Measurements from ENCODE around the gene MVB12B.

MVB12B gene

GRCh38 chr9:126429190-126429589 is 102.6 kb downstream of the MVB12B start:
- no peak for DNase-seq (ENCODE audit: low read depth in 2 of 2)

DNA sequence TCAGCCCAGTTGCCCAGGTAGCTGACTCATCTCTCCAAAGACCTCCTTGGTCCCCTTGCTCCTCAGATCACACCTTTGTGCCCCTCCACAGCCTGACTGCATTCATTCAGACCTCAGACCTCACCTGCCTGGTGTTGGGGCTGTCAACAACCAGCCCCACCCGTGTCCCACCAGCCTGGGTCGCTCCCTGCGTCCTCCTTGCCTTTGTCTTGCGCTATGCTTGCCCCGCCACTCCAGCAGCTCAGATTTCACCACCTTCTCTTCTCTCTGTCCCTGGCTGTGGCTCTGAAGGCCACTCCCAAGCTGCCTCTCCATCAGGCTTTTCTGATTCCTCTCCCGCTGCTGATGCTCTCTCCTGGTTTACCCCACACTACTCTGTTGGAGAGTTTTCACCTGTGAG is 103.5 kb downstream of the MVB12B start:
- DNase-seq (ENCODE audit: low read depth in 2 of 2): no peak

DNA sequence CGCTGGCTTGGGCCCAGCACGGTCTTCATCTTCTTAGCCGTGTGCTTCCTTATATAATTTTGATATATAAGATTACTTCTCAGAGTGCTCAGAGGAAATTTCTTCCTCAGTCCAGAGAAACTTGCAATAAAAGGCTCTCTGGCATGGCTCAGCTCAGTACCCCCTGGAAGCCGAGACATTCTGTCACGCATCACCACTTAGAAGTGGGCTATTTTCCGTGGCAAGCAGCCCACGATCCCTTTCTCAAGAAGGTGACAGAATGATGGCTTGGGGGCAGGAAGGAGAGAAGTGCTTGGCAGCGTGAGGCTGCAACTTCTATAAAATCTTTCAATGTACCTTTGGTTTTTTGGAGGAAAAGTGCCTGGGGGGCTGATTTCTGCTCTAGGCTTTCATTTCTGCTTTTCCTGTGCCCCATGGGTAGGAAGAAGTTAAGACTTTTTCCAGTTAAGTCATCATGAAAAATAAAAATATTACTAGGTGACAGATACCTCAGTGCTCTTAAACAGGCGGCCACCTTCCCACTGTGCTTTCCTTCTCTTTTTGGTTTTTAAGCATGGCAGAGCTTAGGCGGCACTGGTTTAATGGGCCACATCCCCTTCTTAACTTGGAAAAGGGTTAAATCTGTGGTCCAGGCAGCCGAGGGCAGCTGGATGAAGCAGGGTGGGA is 104.6 kb downstream of the MVB12B start:
- DNase-seq (ENCODE audit: low read depth in 2 of 2): no peak

GRCh38 chr9:126432659-126433058 is 106.0 kb downstream of the MVB12B start:
- DNase-seq (ENCODE audit: low read depth in 2 of 2): no peak

GRCh38 chr9:126435105-126435504 is 108.5 kb downstream of the MVB12B start:
- DNase-seq (ENCODE audit: low read depth in 2 of 2): no peak

- DNase-seq (ENCODE audit: low read depth in 2 of 2): no peak
Measured at GRCh38 chr9:126435626-126436025, 109.0 kb downstream of the MVB12B start.

DNA sequence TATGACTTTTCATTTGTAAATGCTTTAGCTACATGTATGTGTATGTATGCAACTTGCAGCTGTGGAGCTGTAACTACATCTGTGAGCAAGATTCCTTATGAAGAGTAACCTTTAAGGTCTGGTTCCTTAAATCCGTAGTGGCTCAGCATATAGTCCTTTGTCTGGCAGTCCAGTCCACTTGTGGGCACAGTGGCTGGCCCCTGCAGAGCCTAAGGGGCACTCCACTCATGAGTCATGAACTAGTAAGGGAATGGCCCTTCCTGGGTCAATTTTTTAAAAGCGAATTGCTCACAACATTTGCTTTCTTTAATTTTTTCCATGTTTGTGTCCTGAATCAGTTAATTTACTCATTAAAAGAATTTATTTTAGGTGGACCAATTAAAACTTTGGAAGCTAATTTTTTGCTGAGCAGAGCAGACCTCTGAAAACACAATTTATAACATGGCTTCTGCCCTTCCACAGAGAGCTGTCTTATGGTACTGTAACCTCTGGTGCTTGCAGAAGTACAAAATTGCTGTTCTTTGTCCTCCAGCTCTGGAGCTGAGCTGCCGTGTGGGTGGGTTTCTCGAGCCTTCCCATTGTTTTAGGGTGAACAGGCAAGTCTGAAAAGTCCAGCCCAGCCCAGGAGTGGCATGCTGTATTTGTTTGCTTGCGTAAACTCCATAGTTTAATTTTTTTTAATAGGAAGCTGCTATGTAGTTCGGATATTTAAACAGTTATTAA is 110.1 kb downstream of the MVB12B start:
- DNase-seq (ENCODE audit: low read depth in 2 of 2): no peak

DNA sequence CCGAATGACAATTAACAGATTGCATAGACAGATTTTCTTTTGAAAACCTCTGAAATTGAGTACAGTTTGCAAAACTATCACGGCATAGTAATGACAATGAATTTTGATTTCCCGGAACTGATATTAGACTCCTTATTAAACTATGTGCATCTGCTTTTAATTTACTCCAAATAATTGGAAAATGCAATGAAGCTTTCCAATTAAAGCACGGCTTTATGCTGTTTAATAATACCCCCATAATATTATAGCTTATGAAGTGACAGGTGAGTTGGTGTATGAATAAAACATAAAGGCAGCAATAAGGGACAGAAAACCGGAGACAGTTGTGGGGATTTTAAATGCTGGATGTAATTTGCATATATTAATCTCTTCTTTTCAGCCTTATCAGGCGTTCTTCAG is 110.6 kb downstream of the MVB12B start:
- DNase-seq (ENCODE audit: low read depth in 2 of 2): no peak

GRCh38 chr9:126437701-126438100 is 111.1 kb downstream of the MVB12B start:
- no peak for DNase-seq (ENCODE audit: low read depth in 2 of 2)

DNA sequence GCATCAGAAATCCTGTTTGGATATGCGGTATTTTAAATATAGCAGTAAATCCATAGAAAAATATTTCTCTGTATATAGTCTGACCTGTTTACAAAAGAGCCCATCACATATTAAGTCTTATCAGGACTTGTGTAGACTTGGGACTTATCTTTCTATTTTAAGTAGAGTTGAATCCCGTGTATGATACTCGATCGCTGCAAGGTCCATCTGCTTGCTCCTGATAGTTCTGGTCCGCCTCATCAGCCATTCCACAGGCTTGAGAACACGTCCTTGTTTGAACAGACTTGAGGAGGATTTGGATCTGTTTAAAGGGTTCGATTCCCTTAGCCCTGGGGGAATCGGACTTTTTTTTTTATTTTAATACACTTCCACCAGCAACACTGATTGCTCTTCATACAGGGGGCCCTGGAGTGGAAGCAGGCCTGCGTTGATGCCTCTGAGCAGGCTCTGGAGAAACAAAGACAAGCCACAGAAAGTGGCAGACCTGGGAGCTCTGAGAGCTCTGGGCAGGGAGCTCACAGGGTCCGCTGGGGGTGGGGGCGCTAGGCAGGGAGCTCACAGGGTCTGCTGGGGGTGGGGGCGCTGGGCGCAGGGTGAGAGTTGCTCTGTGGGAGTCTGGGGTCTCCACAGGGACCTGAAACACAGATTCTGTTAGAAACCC is 112.2 kb downstream of the MVB12B start:
- DNase-seq (ENCODE audit: low read depth in 2 of 2): no peak

GRCh38 chr9:126439402-126439765 is 112.8 kb downstream of the MVB12B start:
- no peak for DNase-seq (ENCODE audit: low read depth in 2 of 2)

DNA sequence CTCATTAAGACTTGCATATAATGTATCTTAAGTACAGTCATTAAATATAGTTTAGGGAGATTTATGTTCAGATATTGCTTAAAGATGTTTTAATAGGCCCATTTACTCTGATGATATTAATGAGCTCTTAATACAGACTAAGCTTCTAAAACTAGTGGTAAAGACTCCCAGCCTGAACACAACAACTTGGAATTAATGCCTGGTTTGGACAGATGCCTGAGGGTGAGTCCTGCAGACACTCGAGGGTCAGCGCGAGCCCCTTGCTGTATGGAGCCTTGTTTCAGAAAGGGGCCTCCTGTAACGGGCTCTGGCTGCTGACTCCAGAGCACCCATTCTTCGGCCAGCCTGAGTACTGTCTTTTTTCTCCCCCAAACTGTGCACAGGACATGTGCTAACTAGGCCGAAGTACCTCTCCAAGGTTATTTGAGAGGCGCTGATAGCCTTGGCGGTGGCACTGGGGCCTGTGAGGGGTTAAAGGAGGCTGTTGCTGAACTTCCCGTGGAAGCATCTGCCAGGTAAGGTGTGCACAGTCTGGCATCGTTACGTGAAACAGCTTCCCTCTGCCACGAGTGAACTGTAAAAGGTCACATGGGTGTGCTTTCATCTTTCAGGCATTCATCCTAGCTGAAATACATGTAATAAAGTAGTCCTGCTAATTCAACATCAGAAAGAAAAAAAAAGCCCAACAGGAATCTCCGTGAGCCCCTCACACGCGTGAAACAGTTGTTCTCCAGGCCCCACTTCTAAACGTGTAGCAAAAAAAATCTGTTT is 113.4 kb downstream of the MVB12B start:
- no peak for DNase-seq (ENCODE audit: low read depth in 2 of 2)

GRCh38 chr9:126440940-126441339 is 114.3 kb downstream of the MVB12B start:
- DNase-seq (ENCODE audit: low read depth in 2 of 2): no peak

- no peak for DNase-seq (ENCODE audit: low read depth in 2 of 2)
Measured at GRCh38 chr9:126442636-126443035, 116.0 kb downstream of the MVB12B start.

DNA sequence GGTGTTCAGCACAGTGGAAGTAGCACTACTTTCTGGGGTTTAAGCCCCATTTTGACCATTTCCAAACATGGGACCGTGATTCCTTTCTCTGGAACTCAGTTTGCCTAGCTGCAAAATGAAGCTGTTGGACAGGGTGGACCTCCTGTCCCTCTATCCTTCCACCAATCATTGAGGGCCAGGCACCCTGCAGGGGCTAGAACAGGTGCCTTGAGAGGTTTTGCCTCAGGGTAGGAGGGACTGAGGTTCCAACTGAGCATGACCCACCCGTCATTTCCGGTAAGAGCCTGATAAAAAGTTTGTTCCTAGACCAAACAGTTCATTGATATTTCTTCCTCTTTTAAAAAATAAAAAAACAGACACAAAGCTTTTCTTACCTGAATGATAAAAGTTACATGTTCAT is 116.5 kb downstream of the MVB12B start:
- DNase-seq (ENCODE audit: low read depth in 2 of 2): no peak

GRCh38 chr9:126448136-126448535 is 121.5 kb downstream of the MVB12B start:
- no peak for DNase-seq (ENCODE audit: low read depth in 2 of 2)

DNA sequence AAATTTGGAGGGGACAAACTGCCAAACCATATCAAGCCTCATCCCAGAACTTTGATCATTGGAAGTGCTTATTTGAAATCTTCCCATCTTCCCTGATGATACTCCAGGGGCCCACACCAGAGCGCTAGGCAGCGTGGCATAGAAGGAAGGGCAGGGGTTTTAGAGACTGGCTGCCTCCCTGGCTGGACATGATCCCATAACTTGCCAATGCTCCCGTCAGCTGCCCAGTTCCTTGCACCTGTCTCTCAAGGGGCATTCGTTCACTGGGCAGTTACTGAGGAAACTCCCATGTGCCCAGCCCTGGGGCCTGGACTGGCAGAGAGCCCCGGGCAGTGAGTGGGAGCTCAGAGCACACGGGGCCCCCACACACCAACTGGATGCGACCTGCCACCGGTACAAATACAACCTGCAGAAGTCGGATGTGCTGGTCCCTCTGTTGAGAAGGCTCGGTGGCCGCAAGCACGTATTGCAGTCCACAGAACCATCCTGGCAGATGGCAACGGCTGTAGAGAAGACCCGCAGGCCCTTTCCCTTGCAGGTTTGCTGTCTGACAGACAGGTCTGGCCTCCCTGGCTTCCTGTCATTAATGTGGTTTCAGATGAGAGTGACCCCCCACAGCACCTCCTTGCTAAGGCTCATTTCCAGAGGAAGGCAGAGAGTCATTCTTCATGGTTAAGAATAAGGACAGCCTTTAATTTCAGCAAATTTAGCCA is 122.4 kb downstream of the MVB12B start:
- no peak for DNase-seq (ENCODE audit: low read depth in 2 of 2)

- DNase-seq (ENCODE audit: low read depth in 2 of 2): no peak
Measured at GRCh38 chr9:126449725-126450667, 123.4 kb downstream of the MVB12B start.

GRCh38 chr9:126450668-126451205 is 124.1 kb downstream of the MVB12B start:
- no peak for DNase-seq (ENCODE audit: low read depth in 2 of 2)

DNA sequence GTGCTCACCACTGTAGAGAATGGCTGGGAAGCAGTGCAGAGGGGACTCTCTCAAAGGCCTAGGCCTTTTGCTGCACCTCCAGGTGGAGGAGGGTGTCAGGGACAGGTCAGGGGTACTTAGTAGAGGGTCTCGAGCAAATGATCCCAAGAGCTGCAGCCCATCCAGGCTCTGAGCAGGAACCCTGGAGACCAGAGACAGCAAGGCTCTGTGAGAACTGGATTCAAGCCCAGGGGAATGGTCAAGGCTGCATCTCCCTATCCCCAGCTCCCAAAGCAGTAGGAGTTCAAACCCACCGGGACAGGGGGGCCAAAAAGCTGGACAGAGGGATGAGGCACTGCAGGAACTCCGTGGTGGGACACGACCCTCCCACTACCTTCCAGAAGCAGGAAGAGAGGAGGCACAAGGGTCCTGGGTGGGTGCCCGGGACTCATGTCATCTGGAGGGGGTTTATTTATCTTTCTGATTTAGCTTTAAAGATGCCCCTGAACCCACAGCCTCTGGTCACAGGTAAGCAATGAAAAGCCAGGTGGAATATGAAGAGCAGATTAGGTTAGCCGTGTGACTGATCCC is 124.8 kb downstream of the MVB12B start:
- no peak for DNase-seq (ENCODE audit: low read depth in 2 of 2)

Measured in stimulated activated CD8-positive, alpha-beta memory T cell treated with anti-CD3 and anti-CD28 coated beads, Interleukin-2, amount 100 ng/mL, for 48 hours (primary cell).